ENCODE measurements around the gene RNF11.

Gene RNF11

GRCh38 chr1:51266791-51267190 is 30.7 kb downstream of the RNF11 start:
- DNase-seq (ENCODE audit: extremely low read depth, low read depth), result no peak
- TF ChIP-seq, protein P1, sequence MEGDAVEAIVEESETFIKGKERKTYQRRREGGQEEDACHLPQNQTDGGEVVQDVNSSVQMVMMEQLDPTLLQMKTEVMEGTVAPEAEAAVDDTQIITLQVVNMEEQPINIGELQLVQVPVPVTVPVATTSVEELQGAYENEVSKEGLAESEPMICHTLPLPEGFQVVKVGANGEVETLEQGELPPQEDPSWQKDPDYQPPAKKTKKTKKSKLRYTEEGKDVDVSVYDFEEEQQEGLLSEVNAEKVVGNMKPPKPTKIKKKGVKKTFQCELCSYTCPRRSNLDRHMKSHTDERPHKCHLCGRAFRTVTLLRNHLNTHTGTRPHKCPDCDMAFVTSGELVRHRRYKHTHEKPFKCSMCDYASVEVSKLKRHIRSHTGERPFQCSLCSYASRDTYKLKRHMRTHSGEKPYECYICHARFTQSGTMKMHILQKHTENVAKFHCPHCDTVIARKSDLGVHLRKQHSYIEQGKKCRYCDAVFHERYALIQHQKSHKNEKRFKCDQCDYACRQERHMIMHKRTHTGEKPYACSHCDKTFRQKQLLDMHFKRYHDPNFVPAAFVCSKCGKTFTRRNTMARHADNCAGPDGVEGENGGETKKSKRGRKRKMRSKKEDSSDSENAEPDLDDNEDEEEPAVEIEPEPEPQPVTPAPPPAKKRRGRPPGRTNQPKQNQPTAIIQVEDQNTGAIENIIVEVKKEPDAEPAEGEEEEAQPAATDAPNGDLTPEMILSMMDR (IDR thresholded peaks at IDR 0.05; ENCODE audit: low read depth, low read length), result no peak

- TF ChIP-seq, protein P1 (IDR thresholded peaks at IDR 0.05; ENCODE audit: low read depth, low read length), result no peak
- DNase-seq (ENCODE audit: extremely low read depth, low read depth), result no peak
Measured at GRCh38 chr1:51268634-51269033, 32.6 kb downstream of the RNF11 start.

DNA sequence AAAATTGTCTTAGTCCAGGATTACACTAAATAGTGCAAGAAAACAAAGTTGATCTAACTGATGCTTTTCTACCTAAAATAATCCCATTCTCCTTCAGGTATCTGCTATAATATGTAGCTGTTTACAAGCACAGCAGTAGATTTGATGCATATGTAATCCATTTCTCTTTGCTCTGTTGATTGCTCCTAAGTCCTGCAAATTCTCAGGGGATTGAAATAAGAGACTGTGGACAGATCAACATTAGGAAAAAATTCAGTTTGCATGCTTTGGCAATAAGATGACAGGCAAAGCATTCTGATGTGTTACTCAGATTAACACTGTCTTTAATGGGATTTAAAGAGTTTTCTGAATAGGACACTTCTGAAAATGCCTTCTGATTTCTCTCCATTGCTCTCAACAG is 34.7 kb downstream of the RNF11 start:
- TF ChIP-seq, protein P1 (IDR thresholded peaks at IDR 0.05; ENCODE audit: low read depth, low read length), result no peak
- no peak for DNase-seq (ENCODE audit: extremely low read depth, low read depth)

DNA sequence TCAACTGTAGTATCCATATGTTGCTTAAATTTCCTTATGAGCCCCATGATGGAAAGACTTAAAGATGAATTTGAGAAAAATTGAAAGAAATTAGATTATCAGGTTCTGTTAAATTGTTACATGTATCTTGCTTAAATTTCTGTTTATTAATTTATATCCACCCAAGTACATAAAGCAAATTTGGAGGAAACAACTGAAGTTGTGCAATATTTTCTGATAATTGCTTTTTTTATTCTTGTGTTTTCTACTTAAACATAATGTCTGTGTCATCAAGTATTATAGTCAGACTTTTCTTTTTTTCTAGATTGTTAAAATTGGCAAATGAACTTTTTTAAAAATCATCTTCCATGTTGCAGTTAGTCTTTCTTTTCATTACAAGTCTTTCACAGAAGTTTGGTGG is 36.8 kb downstream of the RNF11 start:
- DNase-seq (ENCODE audit: extremely low read depth, low read depth), result no peak
- TF ChIP-seq, protein P1 (IDR thresholded peaks at IDR 0.05; ENCODE audit: low read depth, low read length), result no peak

DNA sequence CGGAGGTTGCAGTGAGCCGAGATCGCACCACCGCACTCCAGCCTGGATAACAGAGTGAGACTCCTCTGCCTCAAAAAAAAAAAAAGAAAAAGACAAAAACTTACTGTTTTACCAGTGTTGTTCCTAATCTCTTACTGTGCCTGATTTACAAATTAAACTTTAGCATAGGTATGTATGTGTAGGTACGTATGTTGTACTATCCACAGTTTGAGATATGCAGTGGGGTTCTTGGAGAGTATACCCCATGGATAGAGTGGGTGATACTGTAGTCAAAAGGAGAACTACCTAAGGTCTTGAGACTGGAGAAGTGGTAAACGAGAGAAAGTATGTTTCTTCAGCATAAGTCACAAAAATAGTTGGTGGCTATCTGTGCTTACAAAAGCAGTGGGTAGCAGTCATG is 38.6 kb downstream of the RNF11 start:
- TF ChIP-seq, protein P1 (IDR thresholded peaks at IDR 0.05; ENCODE audit: low read depth, low read length), result no peak
- DNase-seq (ENCODE audit: extremely low read depth, low read depth), result no peak

DNA sequence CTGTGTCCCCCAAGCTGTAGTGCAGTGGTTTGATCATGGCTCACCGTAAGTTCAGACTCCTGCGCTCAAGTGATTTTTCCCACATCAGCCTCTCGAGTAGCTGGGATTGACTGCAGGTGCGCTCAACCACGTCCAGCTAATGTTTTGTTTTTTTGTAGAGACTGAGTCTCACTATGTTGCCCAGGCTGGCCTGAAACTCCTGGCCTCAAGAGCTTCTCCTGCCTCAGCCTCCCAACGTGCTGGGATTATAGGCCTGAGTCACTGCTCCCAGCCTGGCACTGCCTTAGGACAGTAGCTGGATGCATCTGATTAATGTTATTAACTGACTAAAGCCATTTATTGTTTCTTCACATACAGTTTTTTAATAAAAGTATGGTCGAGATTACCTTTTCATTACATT is 40.2 kb downstream of the RNF11 start:
- TF ChIP-seq, protein P1 (IDR thresholded peaks at IDR 0.05; ENCODE audit: low read depth, low read length), result no peak
- no peak for DNase-seq (ENCODE audit: extremely low read depth, low read depth)

DNA sequence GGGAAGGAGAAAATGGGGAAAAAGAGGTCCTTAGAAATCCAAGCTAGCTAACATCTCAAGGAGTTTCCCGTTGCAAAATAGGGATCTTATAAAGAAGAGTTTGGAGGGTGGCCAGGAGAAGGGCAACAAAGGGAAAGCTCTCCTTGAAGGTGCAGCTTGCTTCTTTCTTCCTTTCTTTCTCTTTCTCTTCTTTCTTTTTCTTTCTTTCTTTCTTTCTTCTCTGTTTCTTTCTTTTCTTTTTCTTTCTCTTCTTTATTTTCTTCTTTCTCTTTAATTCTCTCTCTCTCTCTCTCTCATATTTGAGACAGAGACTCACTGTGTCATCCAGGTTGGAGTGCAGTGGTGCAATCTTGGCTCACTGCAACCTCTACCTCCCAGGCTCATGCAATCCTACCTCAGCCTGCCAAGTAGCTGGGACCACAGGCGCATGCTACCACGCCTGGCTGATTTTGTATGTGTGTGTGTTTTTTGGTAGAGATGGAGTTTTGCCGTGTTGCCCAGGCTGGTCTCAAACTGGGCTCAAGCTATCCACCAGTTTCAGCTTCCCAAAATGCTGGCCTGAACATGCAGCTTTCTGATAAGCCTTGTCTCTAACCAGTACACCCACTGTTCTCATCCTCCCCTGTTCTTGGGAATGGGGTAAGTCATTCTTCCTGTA is 44.4 kb downstream of the RNF11 start:
- no peak for DNase-seq (ENCODE audit: extremely low read depth, low read depth)
- TF ChIP-seq, protein P1 (IDR thresholded peaks at IDR 0.05; ENCODE audit: low read depth, low read length), result no peak

Data from AG09319 (cell line).